Uterus (tissue), 4 donors: ENCODE measurements around the gene RAB44. TPM values are rescaled to one million over a fixed set of nuclear protein-coding genes. Genes with fewer than 3 reads are reported as not detected.
A peak's percentile ranks its signal among the peaks of the same experiment; 100 is the strongest.

Experiments used
- DNase-seq, 2 donors: peaks; one replicate each; pipeline ENCODE4 v3.0.0-alpha.2; 2019 to 2020
- H3K27ac ChIP-seq, 2 donors: fragments of 200-600 bp; sonication (generic); 1 replicate in 1 of 2; 2 replicates in 1 of 2; pipeline ENCODE4 v1.5.1; 2016 to 2018
- H3K27me3 ChIP-seq, 2 donors: fragments of 200-600 bp; sonication (generic); one replicate each; pipeline ENCODE4 v1.5.1; 2018 to 2019; ENCODE audit warnings: control low read depth in 1 of 2
- H3K36me3 ChIP-seq, 2 donors: fragments of 200-600 bp; sonication (generic); one replicate each; pipeline ENCODE4 v1.5.1; 2019; ENCODE audit warnings: control low read depth in 1 of 2
- H3K4me1 ChIP-seq, 2 donors: fragments of 200-600 bp; sonication (generic); one replicate each; pipeline ENCODE4 v1.5.1; 2018 to 2019; ENCODE audit warnings: control low read depth in 1 of 2
- H3K4me3 ChIP-seq, 2 donors: fragments of 200-600 bp; sonication (generic); 1 replicate in 1 of 2; 2 replicates in 1 of 2; pipeline ENCODE4 v1.5.1; 2018 to 2019; ENCODE audit warnings: mild to moderate bottlenecking in 1 of 2
- H3K9me3 ChIP-seq, 2 donors: fragments of 200-600 bp; sonication (generic); one replicate each; pipeline ENCODE4 v1.5.1; 2019; ENCODE audit warnings: control low read depth in 1 of 2
- POLR2A ChIP-seq, 2 donors: fragments of 450-650 bp; IDR thresholded peaks; one replicate each; pipeline ENCODE4 v1.6.1; 2016; ENCODE audit warnings: antibody characterized with exemption in 2 of 2, mild to moderate bottlenecking in 1 of 2, moderate library complexity in 1 of 2
- intact Hi-C: fragments of 100-400 bp; cut with DNase I; formaldehyde crosslinking; loops from one replicate; pipeline ENCODE4 v1.15.1; 2023; ENCODE audit warnings: low total_unique reads
- total RNA-seq, 4 donors: library from RNA; depleted of rRNA in 3 of 4; stranded (reverse); fragments of >200 nt in 3 of 4; gene quantifications; one replicate each; pipeline versions ENCODE4 v1.1.0 to v1.2.4, GENCODE V29; 2014 to 2023
- TF ChIP-seq, protein P1 (sequence below), 4 experiments: fragments of 200-600 bp in 2 of 4; fragments of 450-650 bp in 2 of 4; sonication (generic) in 2 of 4; IDR thresholded peaks; one replicate each; pipeline ENCODE4 v1.5.1; 2016 to 2019; ENCODE audit warnings: antibody characterized with exemption in 4 of 4, mild to moderate bottlenecking in 2 of 4, moderate library complexity in 1 of 4
- donor health status: DM: yes; HTN: yes; CAD: no.

Gene RAB44
- total RNA-seq, 4 donors from 2014 or later = 0.37 TPM; not detected in 3

DNA sequence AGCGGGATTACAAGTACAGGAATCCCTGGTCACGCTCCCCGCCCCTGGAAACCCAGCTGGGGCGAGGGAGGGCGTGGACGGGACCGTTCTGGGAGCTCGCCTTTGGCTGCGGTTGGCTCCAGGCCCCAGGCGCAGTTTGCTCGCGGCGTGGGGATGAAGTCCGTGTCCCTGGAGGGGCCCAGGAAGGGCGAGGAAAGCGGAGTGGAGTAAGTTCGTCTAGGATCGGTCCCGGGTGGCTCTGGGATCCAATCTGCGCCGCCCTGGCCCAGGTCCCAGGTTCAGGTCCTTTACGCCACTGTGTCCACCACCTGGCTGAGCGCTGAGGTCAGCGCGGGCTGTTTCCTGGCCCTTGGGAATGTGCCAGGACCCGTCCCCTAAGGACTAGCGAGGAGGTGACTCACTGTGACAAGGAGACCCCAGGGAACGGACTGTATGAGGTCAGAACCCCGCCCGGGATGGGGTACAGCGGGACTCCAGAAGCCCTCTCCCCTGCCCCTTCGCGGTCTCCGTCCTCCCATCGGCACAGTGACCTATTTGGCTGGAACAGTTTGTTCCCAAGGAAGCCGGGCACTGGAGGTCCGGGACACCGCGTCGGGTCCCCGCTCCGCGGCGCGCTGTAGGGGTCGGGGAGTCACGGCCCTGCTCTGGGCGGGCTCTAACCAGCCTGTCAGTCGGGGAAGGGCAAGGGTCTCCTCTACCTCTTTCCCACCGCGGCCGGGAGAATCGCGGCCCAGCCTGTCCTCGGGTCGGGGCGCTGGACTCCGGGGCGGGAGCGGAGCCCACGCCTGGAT lies 18.4 kb upstream of the RAB44 start:
- TF ChIP-seq POLR2A (IDR thresholded peaks at IDR 0.05) = peak; percentile 20 to 25
- TF ChIP-seq, protein P1, sequence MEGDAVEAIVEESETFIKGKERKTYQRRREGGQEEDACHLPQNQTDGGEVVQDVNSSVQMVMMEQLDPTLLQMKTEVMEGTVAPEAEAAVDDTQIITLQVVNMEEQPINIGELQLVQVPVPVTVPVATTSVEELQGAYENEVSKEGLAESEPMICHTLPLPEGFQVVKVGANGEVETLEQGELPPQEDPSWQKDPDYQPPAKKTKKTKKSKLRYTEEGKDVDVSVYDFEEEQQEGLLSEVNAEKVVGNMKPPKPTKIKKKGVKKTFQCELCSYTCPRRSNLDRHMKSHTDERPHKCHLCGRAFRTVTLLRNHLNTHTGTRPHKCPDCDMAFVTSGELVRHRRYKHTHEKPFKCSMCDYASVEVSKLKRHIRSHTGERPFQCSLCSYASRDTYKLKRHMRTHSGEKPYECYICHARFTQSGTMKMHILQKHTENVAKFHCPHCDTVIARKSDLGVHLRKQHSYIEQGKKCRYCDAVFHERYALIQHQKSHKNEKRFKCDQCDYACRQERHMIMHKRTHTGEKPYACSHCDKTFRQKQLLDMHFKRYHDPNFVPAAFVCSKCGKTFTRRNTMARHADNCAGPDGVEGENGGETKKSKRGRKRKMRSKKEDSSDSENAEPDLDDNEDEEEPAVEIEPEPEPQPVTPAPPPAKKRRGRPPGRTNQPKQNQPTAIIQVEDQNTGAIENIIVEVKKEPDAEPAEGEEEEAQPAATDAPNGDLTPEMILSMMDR (IDR thresholded peaks at IDR 0.05) = peak in 1 of 4 experiments; percentile 1
- H3K36me3 ChIP-seq = no peaks in the 10 kb centered on the region
- peak overlapping the region; percentile 100 for H3K27ac ChIP-seq
- peak; percentile 80 to 81 for DNase-seq
- no peaks in the 10 kb centered on the region for H3K27me3 ChIP-seq
- H3K9me3 ChIP-seq = no peaks in the 10 kb centered on the region
- peaks cover 0 to 5% of the 10 kb centered on the region in 2 donors for H3K4me1 ChIP-seq
- intact Hi-C loops = no loop called here
- H3K4me3 ChIP-seq = peak overlapping the region; percentile 73 to 94

DNA sequence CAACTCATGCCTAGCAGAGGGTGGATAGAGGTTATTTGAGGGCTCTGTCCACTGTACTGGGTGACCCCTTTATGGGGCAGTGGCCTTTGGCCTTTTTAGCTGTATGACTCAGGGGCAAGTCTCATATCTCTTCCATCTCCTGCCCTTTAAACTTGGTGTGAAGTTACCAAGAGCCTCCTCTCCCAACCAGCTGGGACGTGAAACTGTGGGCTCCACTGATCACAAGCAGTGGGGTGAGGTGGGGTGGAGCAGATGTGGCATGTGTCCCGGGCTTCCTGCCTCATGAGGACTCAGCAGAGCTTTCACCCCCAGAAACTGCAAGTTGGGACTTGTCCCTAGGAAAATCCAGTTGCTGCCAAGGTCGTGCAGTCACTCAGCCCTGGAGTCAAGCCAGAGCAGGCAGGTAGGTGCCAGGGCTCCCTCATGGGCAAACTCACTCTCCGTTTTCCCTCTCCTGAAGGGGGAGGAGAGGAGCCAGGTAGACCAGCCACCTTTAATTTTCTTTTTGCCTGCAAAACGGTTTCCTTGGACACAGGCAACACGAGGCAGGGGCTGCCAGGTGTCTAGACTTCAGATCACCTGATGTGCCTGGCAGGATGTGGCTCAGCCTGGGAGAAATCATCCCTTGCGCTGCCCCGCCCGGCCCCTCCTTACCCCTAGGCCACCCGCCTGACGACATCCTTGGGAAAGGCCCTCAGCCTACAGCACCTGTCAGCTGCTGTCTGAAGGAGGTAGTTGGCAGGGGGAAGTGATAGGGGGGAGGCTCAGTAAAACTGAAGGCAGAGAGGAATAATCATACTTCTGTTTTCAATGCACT lies 15.1 kb upstream of the RAB44 start:
- H3K4me1 ChIP-seq = peaks cover 0 to 5% of the 10 kb centered on the region in 2 donors
- H3K4me3 ChIP-seq = no peak overlapping the region
- intact Hi-C loops = loop anchor here (5.0 to 10.0 kb wide), 2 partner anchors 60 to 268 kb away; no protein-coding TSS in a partner anchor
- peak in 1 of 2 donors; percentile 34 for DNase-seq
- H3K27ac ChIP-seq = peak overlapping the region; percentile 1 to 28
- no peaks in the 10 kb centered on the region for H3K27me3 ChIP-seq
- H3K9me3 ChIP-seq = no peaks in the 10 kb centered on the region
- TF ChIP-seq, protein P1 (IDR thresholded peaks at IDR 0.05) = no peak
- no peak for TF ChIP-seq POLR2A (IDR thresholded peaks at IDR 0.05)
- H3K36me3 ChIP-seq = no peaks in the 10 kb centered on the region

GRCh38 chr6:36683145-36683655 lies 14.4 kb upstream of the RAB44 start:
- Histone ChIP-seq H3K36me3 (no peaks in the 10 kb centered on the region), H3K4me1 (peaks cover 0 to under 1% of the 10 kb centered on the region in 2 donors), H3K9me3 (no peaks in the 10 kb centered on the region), H3K27ac (no peak overlapping the region), H3K27me3 (no peaks in the 10 kb centered on the region), H3K4me3 (no peak overlapping the region)
- no peak for DNase-seq
- TF ChIP-seq, protein P1 (IDR thresholded peaks at IDR 0.05) = no peak
- no peak for TF ChIP-seq POLR2A (IDR thresholded peaks at IDR 0.05)
- intact Hi-C loops = loop anchor here (5.0 to 10.0 kb wide), 2 partner anchors 61 to 268 kb away; no protein-coding TSS in a partner anchor

GRCh38 chr6:36683656-36684446 lies 13.8 kb upstream of the RAB44 start:
- no peak for TF ChIP-seq POLR2A (IDR thresholded peaks at IDR 0.05)
- TF ChIP-seq, protein P1 (IDR thresholded peaks at IDR 0.05) = no peak
- intact Hi-C loops = loop anchor here (5.0 to 10.0 kb wide), 2 partner anchors 62 to 269 kb away; no protein-coding TSS in a partner anchor
- Histone ChIP-seq H3K36me3 (no peaks in the 10 kb centered on the region), H3K4me1 (no peaks in the 10 kb centered on the region), H3K27me3 (no peaks in the 10 kb centered on the region), H3K27ac (no peak overlapping the region), H3K9me3 (no peaks in the 10 kb centered on the region), H3K4me3 (no peak overlapping the region)
- DNase-seq = no peak
